H9 (cell line): ENCODE data around the gene C10orf143. TPM values are rescaled to one million over a fixed set of nuclear protein-coding genes. Genes with fewer than 3 reads are reported as not detected.
"Not testable (repeated sequence)": the region's sequence is repeated elsewhere in the genome, so short reads cannot be mapped to it uniquely, and the experiment has no call there.

Experiments used
- DNase-seq: peaks from one replicate; pipeline ENCODE4 v3.0.0-alpha.2; 2017
- H2AFZ ChIP-seq: one replicate; pipeline ENCODE4 v1.6.1; 2013; ENCODE audit warnings: mild to moderate bottlenecking, low read length, control low read depth, moderate library complexity
- H2AK5ac ChIP-seq: 2 replicates; pipeline ENCODE4 v1.6.1; 2013; ENCODE audit warnings: low read length, control low read depth, mixed read lengths; ENCODE audit not compliant: insufficient read length
- H2BK120ac ChIP-seq: one replicate; pipeline ENCODE4 v1.6.1; 2013; ENCODE audit warnings: low read depth, mild to moderate bottlenecking, low read length, control low read depth, inconsistent platforms; ENCODE audit not compliant: poor library complexity, severe bottlenecking
- H2BK12ac ChIP-seq: 2 replicates; pipeline ENCODE4 v1.6.1; 2013; ENCODE audit warnings: low read length, control low read depth, mixed read lengths, low read depth; ENCODE audit not compliant: insufficient read length
- H2BK15ac ChIP-seq: 2 replicates; pipeline ENCODE4 v1.6.1; 2013; ENCODE audit warnings: low read depth, low read length, control low read depth
- H2BK20ac ChIP-seq: one replicate; pipeline ENCODE4 v1.6.1; 2013; ENCODE audit warnings: low read depth, mild to moderate bottlenecking, low read length, control low read depth, inconsistent platforms; ENCODE audit not compliant: poor library complexity, severe bottlenecking
- H2BK5ac ChIP-seq: 2 replicates; pipeline ENCODE4 v1.6.1; 2013; ENCODE audit warnings: low read length, control low read depth, mixed read lengths; ENCODE audit not compliant: insufficient read length
- H3K14ac ChIP-seq: 2 replicates; pipeline ENCODE4 v1.6.1; 2013; ENCODE audit warnings: low read length, control low read depth; ENCODE audit not compliant: insufficient read depth
- H3K18ac ChIP-seq: 2 replicates; pipeline ENCODE4 v1.6.1; 2013; ENCODE audit warnings: low read depth, mild to moderate bottlenecking, mixed read lengths, low read length, control low read depth; ENCODE audit not compliant: insufficient read length
- H3K23ac ChIP-seq: 2 replicates; pipeline ENCODE4 v1.6.1; 2013; ENCODE audit warnings: low read length, control low read depth, mixed read lengths, low read depth; ENCODE audit not compliant: insufficient read length
- H3K23me2 ChIP-seq: 2 replicates; pipeline ENCODE4 v1.6.1; 2013; ENCODE audit warnings: low read depth, mild to moderate bottlenecking, mixed read lengths, low read length, control low read depth; ENCODE audit not compliant: insufficient read length, poor library complexity, severe bottlenecking
- H3K27ac ChIP-seq: 2 replicates; pipeline ENCODE4 v1.5.1; 2013; ENCODE audit warnings: low read length, control low read depth, mixed read lengths, low read depth; ENCODE audit not compliant: insufficient read length
- H3K27me3 ChIP-seq: 2 replicates; pipeline ENCODE4 v1.6.1; 2013; ENCODE audit warnings: low read length, control low read depth, inconsistent platforms; ENCODE audit not compliant: insufficient read depth
- H3K4ac ChIP-seq: 2 replicates; pipeline ENCODE4 v1.6.1; 2013; ENCODE audit warnings: low read depth, mild to moderate bottlenecking, control low read depth, inconsistent platforms, low read length, moderate library complexity
- H3K4me1 ChIP-seq: 2 replicates; pipeline ENCODE4 v1.6.1; 2013; ENCODE audit warnings: low read length, control low read depth, inconsistent platforms; ENCODE audit not compliant: insufficient read depth
- H3K4me2 ChIP-seq: 2 replicates; pipeline ENCODE4 v1.6.1; 2013; ENCODE audit warnings: low read length, control low read depth, mixed read lengths; ENCODE audit not compliant: insufficient read length, insufficient read depth
- H3K56ac ChIP-seq: 2 replicates; pipeline ENCODE4 v1.6.1; 2013; ENCODE audit warnings: low read depth, mild to moderate bottlenecking, mixed read lengths, low read length, control low read depth; ENCODE audit not compliant: insufficient read length
- H3K79me1 ChIP-seq: 2 replicates; pipeline ENCODE4 v1.6.1; 2013; ENCODE audit warnings: low read depth, mild to moderate bottlenecking, moderate library complexity, low read length, control low read depth, inconsistent platforms; ENCODE audit not compliant: insufficient read depth, poor library complexity, severe bottlenecking
- H3K79me2 ChIP-seq: 2 replicates; pipeline ENCODE4 v1.6.1; 2013; ENCODE audit warnings: low read length, control low read depth, inconsistent platforms; ENCODE audit not compliant: insufficient read depth
- H3K9ac ChIP-seq: 2 replicates; pipeline ENCODE4 v1.6.1; 2013; ENCODE audit warnings: low read length, control low read depth, mixed read lengths; ENCODE audit not compliant: insufficient read length; ENCODE audit errors: extremely low read depth
- H3K9me3 ChIP-seq: one replicate; pipeline ENCODE4 v1.6.1; 2013; ENCODE audit warnings: low read depth, low read length, inconsistent platforms; ENCODE audit not compliant: control insufficient read depth
- H3T11ph ChIP-seq: one replicate; pipeline ENCODE4 v1.6.1; 2013; ENCODE audit warnings: mild to moderate bottlenecking, low read length, control low read depth, inconsistent platforms
- H4K20me1 ChIP-seq: one replicate; pipeline ENCODE4 v1.6.1; 2013; ENCODE audit not compliant: control insufficient read depth, insufficient read length, insufficient read depth
- H4K5ac ChIP-seq: 2 replicates; pipeline ENCODE4 v1.6.1; 2013; ENCODE audit warnings: low read depth, mild to moderate bottlenecking, mixed read lengths, low read length, control low read depth; ENCODE audit not compliant: insufficient read length
- H4K8ac ChIP-seq: replicated peaks from 2 replicates; pipeline ENCODE4 v1.6.1; 2013; ENCODE audit warnings: low read length, control low read depth, mixed read lengths, low read depth; ENCODE audit not compliant: insufficient read length
- H4K91ac ChIP-seq: 2 replicates; pipeline ENCODE4 v1.6.1; 2013; ENCODE audit warnings: low read depth, mild to moderate bottlenecking, moderate library complexity, mixed read lengths, low read length, control low read depth; ENCODE audit not compliant: insufficient read length
- H3K27ac Mint-ChIP-seq, 3 experiments: 2 replicates in 2 of 3; 3 replicates in 1 of 3; pipeline ENCODE4 v1.8.0; 2020 to 2021; ENCODE audit warnings: mixed read lengths in 3 of 3, mild to moderate bottlenecking in 1 of 3, moderate library complexity in 1 of 3
- H3K27me3 Mint-ChIP-seq: 2 replicates; pipeline ENCODE4 v1.8.0; 2021; ENCODE audit warnings: low read depth, mild to moderate bottlenecking, moderate library complexity, mixed read lengths
- H3K36me3 Mint-ChIP-seq, 3 experiments: 2 replicates in 2 of 3; 3 replicates in 1 of 3; pipeline ENCODE4 v1.8.0; 2020 to 2021; ENCODE audit warnings: low read depth in 3 of 3, mixed read lengths in 3 of 3; ENCODE audit not compliant: insufficient read depth in 1 of 3
- H3K4me1 Mint-ChIP-seq, 2 experiments: 2 replicates each; pipeline ENCODE4 v1.8.0; 2020; ENCODE audit warnings: mixed read lengths in 2 of 2
- H3K4me3 Mint-ChIP-seq, 2 experiments: 2 replicates in 1 of 2; 3 replicates in 1 of 2; pipeline ENCODE4 v1.8.0; 2020 to 2021; ENCODE audit warnings: mild to moderate bottlenecking in 2 of 2, mixed read lengths in 2 of 2, moderate library complexity in 1 of 2
- H3K9me3 Mint-ChIP-seq, 2 experiments: 2 replicates in 1 of 2; 3 replicates in 1 of 2; pipeline ENCODE4 v1.8.0; 2020; ENCODE audit warnings: mild to moderate bottlenecking in 2 of 2, mixed read lengths in 2 of 2, moderate library complexity in 1 of 2
- CTCF ChIP-seq: fragments of 200-600 bp; sonication (generic); conservative IDR thresholded peaks from 3 replicates; pipeline ENCODE4 v1.8.0; 2021; ENCODE audit warnings: antibody characterized with exemption, mild to moderate bottlenecking
- WGBS: extraction: QIAGEN DNeasy Blood & Tissue Kit; methylation state at CpG from one replicate; pipeline ENCODE4 v1.1.7; 2013; ENCODE audit warnings: missing lambda C conversion rate, low lambda C conversion rate, mixed read lengths; ENCODE audit not compliant: insufficient read length; ENCODE audit errors: extremely low coverage; 5-methylcytosine and 5-hydroxymethylcytosine counted together
- total RNA-seq: library from RNA; stranded (reverse); gene quantifications from 2 replicates; pipeline ENCODE4 v1.2.1, GENCODE V29; 2021

The C10orf143 gene
- total RNA-seq, 1 experiment from 2014 or later, result 0.94 TPM

- no peak overlapping the region for H3K9ac ChIP-seq
- H4K91ac ChIP-seq, result no peak overlapping the region
- peaks cover 15 to 20% of the 10 kb centered on the region in 2 experiments for H3K9me3 Mint-ChIP-seq
- 0 out of 2 replicates have a peak, but pooled peaks cover 2% of the 10 kb centered on the region for H3K27me3 Mint-ChIP-seq
- no peaks in the 10 kb centered on the region for H3K79me2 ChIP-seq
- no peak overlapping the region for H3K23ac ChIP-seq
- no peaks in the 10 kb centered on the region for H3K27me3 ChIP-seq
- no peak overlapping the region for H2AK5ac ChIP-seq
- no peak for DNase-seq
- H3K4ac ChIP-seq, result no peak overlapping the region
- no peak overlapping the region for H3K27ac ChIP-seq
- no peak overlapping the region for H2BK5ac ChIP-seq
- H4K5ac ChIP-seq, result no peak overlapping the region
- no peak overlapping the region for H3K4me2 ChIP-seq
- H3K9me3 ChIP-seq, result no peaks in the 10 kb centered on the region
- no peak overlapping the region for H3K56ac ChIP-seq
- no CpG with 5 or more reads among the region's 6 CpGs for WGBS
- no peak overlapping the region for H3K27ac Mint-ChIP-seq
- H3T11ph ChIP-seq, result no peak overlapping the region
- no peak overlapping the region for H3K14ac ChIP-seq
- H2AFZ ChIP-seq, result no peak overlapping the region
- TF ChIP-seq CTCF, result no peak
- no peak overlapping the region for H4K8ac ChIP-seq
- no peak overlapping the region for H2BK20ac ChIP-seq
- no peaks in the 10 kb centered on the region for H4K20me1 ChIP-seq
- H3K23me2 ChIP-seq, result no peaks in the 10 kb centered on the region
- H2BK12ac ChIP-seq, result no peak overlapping the region
- no peak overlapping the region for H3K18ac ChIP-seq
- no peaks in the 10 kb centered on the region for H3K79me1 ChIP-seq
- no peak overlapping the region for H3K4me3 Mint-ChIP-seq
- peaks cover 0 to 8% (median 5%) of the 10 kb centered on the region in 3 experiments; a peak in 4 of 7 replicates for H3K36me3 Mint-ChIP-seq
- no peaks in the 10 kb centered on the region for H3K4me1 ChIP-seq
- no peak overlapping the region for H2BK15ac ChIP-seq
- H2BK120ac ChIP-seq, result no peak overlapping the region
- no peaks in the 10 kb centered on the region for H3K4me1 Mint-ChIP-seq
Measured at GRCh38 chr10:130099344-130099743, 11.3 kb downstream of the C10orf143 start.

GRCh38 chr10:130090565-130090964 lies 20.1 kb downstream of the C10orf143 start:
- not testable (repeated sequence) for H3K79me1 ChIP-seq, H3K14ac ChIP-seq, H3K4me1 Mint-ChIP-seq, H3K9me3 Mint-ChIP-seq, H3K4me3 Mint-ChIP-seq, H3K27me3 ChIP-seq, H2BK120ac ChIP-seq, H4K8ac ChIP-seq, H3K27ac Mint-ChIP-seq, H3K23me2 ChIP-seq, H4K20me1 ChIP-seq, H3K9me3 ChIP-seq, H2BK5ac ChIP-seq, H4K5ac ChIP-seq, H3K36me3 Mint-ChIP-seq, H3K4ac ChIP-seq, H3K4me1 ChIP-seq, H3K27me3 Mint-ChIP-seq, H3T11ph ChIP-seq, H3K9ac ChIP-seq, DNase-seq, H3K18ac ChIP-seq, H2AK5ac ChIP-seq, H3K23ac ChIP-seq, H2BK15ac ChIP-seq, H3K79me2 ChIP-seq, H4K91ac ChIP-seq, H2AFZ ChIP-seq, H3K4me2 ChIP-seq, H3K56ac ChIP-seq, H2BK20ac ChIP-seq, H2BK12ac ChIP-seq, H3K27ac ChIP-seq
- WGBS, result no CpG with 5 or more reads among the region's 5 CpGs
